Inflammatory macrophage treated with lipopolysaccharide for 4 hours (primary cell): ENCODE data around the gene GRM4.
"Not testable (repeated sequence)": the region's sequence is repeated elsewhere in the genome, so short reads cannot be mapped to it uniquely, and the experiment has no call there.

Source experiments
- DNase-seq: peaks from one replicate; pipeline ENCODE4 v3.0.0-alpha.2; 2020

Gene GRM4

DNA sequence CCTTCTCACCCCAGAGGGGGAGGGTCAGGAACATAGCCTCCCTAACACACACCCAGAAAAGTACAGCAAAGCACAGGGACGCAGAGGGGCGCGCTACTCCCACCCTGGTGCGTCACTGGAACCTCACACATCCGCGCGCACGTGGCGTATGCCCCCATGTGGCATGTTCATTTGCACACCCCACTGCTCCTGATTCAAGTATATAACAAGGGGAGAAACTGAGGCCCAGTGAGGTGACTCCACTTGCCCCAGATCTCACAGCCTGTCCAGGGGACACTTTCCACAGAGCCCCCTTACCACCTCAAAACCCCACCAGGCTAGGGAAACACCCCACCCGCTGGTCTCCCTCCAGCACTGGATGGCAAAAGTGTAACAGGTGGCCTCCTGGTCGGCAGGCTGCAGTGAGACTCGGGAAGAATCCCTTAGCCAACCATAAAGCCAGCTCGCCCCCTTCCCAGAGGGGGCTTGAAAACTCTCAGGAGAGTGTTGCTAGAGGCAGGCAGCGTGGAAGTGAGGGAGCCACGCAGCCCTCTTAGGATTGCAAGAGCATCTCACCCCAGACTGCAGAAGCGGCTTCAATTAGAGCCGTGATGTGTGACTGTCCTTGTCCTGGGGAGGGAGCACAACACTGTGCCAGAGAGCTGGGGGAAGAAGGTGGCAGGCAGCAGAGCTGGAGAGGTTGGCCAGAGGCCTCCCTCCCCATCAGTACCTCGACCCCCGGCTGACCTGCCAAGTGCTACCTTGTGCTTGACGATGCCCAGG is at the start of gene GRM4:
TSS of gene GRM4 (minus strand) at position 67 of the 762 bp plus-strand sequence. CDS start 12,591 bp downstream, outside the sequence.
- DNase-seq: no peak

DNA sequence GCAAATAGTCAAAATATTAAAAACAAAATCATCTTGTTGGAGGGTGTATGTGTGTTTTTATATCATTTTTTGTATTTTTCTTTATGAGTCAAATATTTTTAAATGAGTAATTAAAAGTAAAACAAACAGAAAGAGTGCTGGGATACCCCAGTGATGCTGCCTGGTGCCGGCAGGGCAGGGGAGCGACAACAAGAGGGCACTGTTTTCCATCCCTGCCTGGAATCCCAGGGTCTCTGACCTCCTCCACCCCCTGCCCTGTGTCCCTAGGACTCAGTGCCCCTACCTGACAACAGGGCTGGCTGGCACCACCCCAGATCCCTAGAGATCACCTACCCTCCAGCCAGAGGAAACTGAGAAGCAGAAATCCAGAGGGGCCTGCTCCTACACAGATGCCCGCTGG is 48.9 kb upstream of the GRM4 start:
- no peak for DNase-seq

DNA sequence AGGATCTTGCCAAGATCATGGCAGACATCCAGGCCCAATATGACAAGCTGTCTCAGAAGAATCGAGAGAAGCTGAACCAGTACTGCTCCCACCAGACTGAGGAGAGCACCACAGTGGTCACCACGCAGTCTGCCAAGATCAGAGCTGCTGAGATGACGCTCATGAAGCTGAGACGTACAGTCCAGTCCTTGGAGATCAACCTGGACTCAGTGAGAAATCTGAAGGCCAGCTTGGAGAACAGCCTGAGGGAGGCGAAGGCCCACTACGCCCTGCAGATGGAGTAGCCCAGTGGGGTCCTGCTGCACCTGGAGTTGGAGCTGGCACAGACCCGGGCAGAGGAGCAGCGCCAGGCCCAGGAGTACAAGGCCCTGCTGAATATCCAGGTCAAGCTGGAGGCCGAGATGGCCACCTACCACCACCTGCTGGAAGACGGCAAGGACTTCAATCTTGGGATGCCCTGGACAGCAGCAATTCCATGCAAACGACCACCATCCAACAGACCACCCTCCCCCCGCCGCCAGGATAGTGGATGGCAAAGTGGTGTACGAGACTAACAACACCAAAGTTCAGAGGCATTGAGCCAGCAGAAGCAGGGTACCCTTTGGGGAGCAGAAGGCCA is 44.7 kb upstream of the GRM4 start:
- no peak for DNase-seq

DNA sequence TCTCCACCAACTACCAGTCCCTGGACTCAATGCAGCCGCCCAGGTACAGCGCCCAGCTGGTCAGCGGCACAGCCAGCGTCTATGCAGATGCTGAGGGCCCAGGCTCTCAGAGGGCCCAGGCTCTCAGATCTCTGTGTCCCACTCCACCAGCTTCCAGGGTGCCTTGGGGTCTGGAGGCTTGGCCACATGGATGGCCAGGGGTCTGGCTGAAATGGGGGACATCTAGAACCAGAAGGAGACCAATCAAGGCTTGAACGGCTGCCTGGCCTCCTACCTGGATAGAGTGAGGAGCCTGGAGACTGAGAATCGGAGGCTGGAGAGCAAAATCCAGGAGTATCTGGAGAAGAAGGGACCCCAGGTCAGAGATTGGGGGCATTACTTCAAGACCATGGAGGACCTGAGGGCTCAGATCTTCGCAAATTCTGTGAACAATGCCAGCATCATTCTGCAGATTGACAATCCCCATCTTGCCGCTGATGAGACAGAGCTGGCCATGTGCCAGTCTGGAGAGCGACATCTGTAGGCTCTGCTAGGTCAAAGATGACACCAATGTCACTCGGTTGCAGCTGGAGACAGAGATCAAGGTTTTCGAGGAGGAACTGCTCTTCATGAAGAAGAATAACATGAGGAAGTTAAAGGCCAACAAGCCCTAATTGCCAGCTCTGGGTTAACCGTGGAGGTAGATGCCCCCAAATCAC is 44.1 kb upstream of the GRM4 start:
- DNase-seq: peak; percentile 80

DNA sequence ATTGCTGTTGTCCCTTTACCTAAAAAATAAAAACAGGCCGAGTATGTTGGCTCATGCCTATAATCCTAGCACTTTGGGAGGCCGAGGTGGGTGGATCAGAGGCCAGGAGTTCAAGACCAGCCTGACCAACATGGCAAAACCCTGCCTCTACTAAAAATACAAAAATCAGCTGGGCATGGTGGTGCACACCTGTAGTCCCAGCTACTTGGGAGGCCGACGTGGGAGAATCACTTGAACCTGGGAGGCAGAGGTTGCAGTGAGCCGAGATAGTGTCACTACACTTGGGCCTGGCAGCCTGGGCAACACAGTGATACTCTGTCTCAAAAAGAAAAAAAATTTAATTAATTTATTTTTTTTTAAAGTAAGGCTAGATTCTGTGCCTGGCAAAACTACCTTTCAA is 38.8 kb upstream of the GRM4 start:
- DNase-seq: not testable (repeated sequence)

DNA sequence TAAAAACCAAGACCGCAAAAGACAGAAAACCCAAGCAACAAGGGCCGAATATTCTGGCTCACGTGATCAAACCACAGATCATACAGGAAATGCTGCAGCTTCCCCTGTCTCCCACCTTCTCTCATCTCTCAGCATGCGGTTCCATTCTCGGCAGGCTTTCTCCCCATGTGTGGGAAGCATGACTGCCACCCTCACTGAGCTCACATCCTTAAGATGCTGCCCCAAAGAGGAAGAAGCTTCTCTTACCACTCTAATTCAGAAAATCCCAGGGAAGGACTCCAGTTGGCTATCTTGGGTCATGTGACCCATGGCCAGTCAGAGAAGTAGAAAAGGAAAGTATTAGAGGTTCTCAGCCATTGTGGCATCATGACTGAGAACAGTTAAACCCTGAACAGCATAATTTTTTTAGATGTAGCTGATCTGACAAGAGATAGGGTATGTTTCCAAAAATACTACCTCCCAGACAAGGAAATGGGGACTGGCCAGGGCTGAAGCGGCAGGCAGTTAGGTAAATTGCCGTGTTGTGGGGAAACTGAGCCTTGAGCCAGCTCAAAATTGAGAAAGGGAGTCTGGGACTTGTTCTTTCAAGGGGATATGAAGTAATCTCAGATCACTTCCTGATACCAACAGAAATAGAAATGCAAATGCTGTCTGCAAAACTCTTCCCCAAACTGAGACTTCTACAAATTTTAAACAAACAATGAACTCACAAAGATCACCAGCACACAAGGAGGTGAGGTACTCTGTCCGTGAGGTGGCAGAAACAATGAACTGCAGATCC is 37.1 kb upstream of the GRM4 start:
- peak; percentile 97 for DNase-seq

DNA sequence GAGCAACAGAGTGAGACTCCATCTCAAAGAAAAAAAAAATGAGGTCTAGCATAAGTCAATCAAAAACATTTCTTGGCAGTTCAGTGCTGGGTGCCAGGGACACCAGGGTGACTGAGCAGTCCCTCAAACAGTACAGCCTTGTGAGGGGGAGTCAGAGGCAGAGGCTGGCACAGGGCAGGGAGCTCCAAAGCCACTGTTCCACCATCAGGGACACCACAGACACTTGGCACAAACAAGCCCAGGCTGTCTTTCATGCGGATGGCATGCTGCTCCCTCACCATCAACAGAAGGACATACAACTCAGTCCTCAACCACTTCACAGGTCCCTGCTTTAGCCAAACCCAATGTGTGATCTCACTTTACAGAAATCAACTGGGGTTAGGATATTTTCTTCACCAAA is 36.0 kb upstream of the GRM4 start:
- DNase-seq: no peak

DNA sequence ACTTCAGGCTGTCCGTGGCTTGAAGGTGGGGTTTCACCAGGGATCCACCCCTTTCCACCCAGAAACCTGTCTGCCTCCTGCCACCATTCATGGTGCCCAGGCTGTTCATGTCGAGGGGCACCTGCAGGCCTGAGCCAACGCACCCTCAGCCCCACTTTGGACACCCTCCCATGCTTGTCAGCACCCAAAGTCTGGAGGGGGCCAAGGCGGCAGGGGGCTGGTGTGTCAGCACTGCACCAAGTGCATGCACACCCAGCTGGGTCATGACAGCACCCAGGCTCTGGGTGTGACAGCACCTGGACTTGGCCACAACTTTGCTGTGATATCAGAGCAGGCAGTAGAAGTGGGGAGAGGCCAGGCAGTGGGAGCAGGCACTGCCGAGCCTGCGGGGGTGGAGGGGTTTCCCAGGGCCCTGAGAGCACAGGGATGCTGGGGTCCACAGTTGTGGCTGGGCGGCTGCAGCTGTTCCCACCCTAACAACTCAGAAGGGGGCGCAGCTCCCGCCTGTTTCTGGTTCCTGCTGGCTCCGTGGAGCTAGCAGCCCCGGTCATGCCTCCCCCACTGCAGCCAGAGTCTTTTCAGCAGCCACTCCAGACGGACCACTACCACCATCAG is 33.3 kb upstream of the GRM4 start:
- DNase-seq: no peak

DNA sequence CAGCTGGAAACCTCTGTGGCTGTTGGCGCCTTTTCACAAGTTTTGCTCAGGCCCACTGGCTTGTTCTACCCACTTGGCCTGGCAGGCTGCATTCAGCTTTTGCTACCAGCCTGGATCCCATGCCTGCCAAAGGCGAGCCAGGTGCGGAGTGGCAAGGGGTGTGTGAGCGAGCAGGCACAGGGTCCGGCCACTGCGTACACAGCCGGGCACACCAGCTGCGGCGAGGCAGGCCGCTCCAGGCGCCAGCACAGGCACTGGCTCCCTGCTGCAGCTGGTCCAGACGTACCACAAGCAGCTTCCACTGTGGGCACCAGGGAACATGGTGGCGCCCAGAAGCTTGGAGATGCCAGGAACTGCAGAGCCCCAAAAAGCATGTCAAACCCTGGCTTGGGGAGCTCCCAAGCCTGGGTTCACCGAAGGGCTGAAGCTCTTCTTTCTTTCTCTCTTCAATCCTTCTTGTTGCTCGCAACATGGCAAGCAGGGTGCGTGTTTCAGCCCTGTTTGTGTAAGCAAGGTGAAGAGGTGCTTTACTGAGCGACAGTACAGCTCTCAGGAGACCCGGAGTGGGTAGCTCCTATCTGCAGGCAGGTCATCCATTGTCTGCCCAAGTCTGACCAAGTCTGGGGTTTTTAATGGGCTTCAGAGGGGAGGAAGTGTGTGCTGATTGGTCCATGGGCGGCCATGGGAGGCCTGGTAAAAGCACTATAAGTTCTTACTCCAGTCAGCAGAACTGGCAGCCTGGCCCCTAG is 32.6 kb upstream of the GRM4 start:
- DNase-seq: no peak

DNA sequence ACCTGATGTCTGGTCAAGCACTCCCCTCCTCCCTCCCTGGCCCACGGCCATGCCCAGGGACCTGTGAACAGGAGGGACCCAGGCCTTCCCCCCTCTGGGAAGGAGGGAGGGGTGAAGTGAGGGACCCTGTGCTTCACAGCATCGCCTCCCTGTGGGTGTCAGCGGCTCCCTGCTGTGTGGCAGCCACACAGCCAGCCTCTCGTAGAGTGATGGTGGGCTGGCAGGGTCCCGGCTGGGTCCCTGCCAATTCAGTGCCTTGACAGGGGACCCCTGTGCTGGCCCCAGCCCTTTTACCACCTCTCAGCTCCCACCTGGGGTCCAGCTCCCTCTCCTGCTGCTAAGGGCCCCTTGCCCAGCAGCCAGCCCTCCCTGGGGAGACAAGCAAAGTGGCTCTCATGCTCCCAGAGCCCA is 31.3 kb upstream of the GRM4 start:
- DNase-seq: no peak

DNA sequence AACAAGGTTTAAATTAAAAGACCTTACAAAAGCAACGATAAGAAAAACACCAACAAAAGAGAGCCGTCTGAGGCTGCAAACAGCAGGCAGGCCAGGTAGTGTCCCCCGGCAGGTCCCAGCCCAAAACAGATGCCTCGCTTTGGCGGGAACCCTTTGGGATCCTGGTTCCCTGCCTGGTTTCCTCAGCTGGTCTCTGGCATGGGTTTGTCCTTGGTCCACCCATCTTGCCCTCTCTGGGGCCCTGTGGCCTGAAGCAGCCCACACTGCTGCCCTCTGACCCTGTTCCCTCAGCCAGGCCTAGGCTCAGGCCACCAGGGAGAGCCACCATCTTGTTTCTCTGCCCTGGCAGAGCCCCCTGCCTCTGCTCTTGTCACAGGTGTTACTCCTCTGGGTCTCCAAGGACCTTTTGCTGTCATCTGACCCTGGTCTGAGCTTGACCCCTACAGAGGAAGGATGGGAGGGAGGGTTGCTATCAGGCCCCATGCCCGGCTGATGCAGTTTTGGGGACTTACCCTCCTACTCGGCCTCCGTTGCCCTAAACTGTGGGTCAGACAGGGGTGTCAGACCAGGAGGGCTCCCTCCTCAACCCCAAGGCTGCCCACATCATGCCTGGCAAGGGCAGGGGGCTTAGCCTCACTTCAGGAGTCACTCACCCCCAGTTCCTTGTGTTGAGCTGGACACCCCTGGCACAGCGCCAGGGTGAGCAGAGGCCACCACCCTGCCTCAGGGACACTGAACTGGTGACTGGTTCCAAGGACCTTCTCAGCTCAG is 30.6 kb upstream of the GRM4 start:
- no peak for DNase-seq

DNA sequence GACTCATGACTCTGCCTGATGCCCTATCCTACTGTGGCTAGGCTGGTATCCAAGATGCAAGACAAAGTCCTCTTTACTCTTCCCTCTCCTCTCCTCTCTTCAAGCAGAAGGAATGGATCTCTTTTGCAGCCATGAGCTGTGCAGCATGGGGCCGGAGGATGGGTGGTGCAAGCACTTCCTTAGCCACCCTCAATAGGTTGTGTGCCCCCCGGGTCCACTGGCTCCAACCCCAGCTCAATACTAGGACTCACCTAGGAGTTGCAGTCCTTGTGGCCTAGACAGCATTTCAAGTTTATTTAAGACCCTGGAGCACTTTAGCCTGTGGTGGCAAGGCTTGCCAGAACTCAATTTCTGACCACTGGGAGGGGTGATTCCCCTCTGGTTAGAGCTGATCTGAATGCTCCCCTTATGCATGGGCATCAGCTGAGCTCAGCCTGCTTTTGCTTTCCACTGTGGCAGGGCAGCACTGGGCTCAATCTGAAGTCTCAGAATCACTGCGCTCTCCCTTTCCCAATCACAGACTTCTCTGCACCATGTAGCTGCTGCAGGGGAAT is 29.0 kb upstream of the GRM4 start:
- DNase-seq: no peak

DNA sequence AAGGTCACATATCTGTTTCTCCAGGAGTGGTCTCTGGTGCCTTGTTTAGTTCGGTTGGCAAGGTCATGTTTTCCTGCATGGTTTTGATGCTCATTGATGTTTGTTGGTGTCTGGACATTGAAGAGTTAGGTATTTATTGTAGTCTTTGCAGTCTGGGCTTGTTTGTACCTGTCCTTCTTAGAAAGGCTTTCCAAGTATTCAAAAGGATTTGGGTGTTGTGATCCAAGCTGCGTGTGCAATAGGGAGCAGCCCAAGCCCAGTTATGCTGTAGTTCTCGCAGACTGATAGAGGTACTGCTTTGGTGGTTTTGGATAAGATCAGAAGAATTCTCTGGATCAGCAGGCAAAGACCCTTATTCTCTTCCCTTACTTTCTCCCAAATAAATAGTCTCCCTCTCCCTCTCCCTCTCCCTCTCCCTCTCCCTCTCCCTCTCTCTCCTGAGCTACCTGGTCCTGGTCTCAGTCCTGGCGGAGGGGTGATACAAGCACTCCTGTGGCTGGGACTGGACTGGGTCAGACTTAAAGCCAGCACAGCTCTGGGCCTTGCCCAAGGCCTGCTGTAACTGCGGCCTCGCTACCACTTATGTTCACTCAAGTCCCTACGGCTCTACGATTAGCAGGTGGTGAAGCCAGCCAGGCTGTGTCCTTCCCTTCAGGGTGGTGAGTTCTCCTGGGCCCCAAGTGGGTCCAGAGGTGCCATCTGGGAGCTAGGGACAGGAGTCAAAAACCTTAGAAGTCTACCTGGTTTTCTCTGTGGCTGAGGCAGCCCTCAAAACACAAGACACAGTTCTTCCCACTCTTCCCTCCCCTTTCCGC is 27.3 kb upstream of the GRM4 start:
- no peak for DNase-seq

DNA sequence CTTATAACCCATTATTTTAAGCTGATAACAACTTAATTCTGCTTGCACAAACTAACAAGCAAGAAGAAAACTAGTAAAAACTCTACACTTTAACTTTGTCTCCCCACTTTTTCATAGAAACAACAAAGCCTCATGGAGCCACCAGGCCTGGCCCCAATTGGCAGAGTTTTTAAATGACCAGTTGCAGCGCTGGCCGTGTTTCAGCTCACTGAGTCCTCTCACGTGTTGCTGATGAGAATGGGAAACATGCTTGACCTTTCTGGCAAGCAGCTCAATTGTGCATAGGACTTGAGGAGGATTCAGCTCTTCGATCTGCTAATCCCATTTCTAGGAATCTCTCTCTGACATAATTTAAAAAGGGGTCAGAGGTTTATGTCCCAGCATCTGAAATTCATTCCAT is 24.5 kb upstream of the GRM4 start:
- no peak for DNase-seq

DNA sequence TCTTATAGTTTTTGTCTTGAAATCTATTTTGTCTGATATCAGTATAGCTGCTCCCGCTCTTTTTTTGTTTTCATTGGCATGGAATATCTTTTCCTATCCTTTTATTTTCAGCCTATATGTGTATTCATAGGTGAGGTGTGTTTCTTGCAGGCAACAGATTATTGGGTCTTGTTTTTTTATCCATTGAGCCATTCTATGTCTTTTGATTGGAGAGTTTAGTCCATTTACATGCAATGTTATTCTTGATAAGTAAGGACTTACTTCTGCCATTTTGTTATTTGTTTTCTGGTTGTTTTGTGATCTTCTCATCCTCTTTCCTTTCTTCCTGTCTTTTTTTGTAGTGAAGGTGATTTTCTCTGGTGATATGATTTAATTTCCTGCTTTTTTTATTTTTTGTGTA is 24.0 kb upstream of the GRM4 start:
- no peak for DNase-seq

DNA sequence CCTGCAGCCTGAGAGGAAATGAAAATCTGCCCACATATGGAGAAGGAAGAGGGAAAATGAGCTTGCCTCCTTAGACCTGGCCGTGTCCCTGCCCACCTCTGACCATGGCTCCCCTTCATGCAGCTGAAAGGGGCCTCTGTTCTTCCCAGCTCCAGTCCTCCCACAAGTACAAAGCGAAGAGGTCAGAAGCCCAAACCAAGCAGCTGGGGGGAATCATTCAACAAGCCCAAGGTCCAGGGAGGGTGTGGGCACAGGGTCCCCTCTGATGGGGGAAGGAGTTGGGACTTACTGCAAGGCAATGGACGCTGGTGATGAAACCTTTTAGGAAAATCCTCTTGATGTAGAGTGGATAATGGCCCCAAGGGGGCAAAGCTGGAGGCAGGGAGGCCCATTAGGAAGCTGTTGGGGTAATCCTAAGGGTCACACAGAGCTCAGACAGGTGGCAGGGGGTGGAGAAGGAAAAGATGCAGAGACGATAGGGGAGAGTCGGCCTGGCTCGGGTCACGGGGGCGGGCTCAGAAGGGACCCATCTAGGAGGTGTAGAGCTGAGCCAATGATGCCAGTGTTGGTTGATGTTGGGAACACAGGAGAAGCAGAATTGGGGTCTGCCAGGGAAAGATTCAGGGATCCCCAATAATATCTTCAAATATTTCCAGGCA is 16.1 kb upstream of the GRM4 start:
- DNase-seq: no peak

DNA sequence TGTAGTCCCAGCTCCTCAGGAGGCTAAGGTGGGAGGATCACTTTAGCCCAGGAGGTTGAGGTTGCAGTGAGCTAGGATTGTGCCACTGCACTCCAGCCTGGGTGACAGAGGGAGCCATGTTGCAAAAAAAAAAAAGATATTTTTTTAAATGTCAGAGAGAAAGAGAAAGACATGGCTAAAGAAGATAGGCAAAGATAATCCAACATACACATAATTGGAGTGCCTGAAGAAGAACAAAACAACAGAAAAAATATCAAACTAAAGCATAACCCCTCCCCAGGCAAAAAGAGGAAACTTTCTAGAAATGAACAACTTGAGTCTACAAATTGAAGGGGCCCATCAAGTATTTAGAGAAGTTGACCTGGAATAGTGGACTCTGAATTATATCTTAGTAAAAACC is 14.0 kb upstream of the GRM4 start:
- no peak for DNase-seq

DNA sequence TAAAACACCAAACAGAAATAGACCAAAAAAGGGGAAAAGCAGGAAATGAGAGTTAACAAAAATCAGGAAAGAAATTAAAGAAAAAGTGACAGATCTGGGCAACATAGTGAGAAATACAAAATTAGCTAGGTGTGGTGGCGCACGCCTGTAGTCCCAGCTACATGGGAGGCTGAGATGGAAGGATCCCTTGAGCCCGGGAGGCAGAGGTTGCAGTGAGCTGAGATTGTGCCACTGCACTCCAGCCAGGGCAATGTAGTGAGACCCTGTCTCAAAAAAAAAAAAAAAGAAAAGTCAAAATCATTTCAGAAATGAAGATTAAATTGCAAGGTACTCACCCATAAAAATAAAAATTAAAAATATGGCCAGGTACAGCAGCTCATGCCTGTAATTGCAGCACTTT is 13.0 kb upstream of the GRM4 start:
- no peak for DNase-seq

DNA sequence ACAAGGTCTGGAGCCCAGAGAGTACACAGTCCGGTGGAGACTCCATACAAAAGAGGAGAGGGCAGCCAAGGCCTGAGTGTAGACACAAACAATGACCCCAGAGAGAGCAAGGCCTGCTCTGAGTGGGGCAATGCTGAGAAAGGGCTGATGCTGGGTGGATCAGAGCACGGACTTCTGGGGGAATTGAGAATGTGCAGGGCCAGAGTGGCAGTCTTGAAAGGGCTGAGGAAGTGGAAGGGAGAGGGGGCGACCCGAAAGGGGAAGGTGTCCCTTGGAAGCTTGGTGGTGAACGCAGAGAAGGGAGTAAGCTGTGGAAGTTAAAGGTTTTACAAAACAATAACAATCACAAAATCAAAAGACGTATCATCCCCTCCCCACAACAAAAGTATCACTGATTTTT is 12.0 kb upstream of the GRM4 start:
- DNase-seq: peak; percentile 53
